ENCODE results near the gene AFM. TPM values are rescaled to one million over a fixed set of nuclear protein-coding genes. Genes with fewer than 3 reads are reported as not detected.
A peak's percentile ranks its signal among the peaks of the same experiment; 100 is the strongest.

The AFM gene
- polyA plus RNA-seq, 1 donor from 2014 or later: not detected

DNA sequence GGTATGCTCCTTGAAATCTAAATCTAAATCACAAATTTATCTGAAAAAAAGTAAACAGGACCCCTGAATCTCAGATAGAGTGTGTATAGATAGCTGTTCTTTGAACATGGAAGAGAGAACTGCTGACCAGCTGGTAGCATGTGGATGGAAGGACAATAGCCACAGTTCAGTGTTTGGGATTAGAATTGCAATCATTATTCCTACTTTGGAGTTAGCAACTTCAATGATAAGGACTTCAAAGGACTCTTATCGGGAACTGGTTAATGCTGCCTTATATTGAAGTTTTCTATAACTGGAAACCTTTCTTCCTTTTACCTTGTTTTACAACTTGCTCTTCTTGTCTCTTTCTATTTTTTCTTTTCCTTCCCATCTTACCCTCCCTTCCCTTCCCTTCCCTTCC is 5.0 kb downstream of the AFM start (continued):
- TF ChIP-seq SMC3 (conservative IDR thresholded peaks at IDR 0.05; ENCODE audit: poor library complexity): no peak
- TF ChIP-seq POLR2AphosphoS5 (IDR thresholded peaks at IDR 0.05): no peak
- TF ChIP-seq MXI1 (conservative IDR thresholded peaks at IDR 0.05; ENCODE audit: poor library complexity, severe bottlenecking): no peak

DNA sequence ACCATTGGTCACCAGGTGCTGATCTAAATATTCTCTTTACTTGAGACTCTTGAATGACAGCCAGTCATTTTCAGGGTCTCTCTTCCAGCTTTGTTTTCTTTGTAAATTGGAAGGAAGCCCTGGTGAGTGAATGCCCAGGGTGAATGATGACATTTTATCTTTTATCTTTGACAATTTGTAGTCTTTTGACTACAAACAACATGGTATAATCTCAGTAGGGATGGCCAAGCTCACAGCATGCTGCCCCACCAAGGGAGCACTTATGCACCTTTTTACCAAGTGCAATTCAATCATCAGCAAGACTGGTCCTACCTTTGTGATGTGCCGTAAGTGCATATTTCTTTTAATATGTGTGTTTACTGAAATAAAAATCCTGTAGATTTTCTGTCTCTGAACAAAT is 5.7 kb downstream of the AFM start:
- H2AFZ ChIP-seq (ENCODE audit: low read depth, low read length): no peak overlapping the region
- no peak overlapping the region for H3K27ac ChIP-seq (ENCODE audit: low read length)
- no peaks in the 10 kb centered on the region for H4K20me1 ChIP-seq (ENCODE audit: insufficient read depth)
- no peak overlapping the region for H3K4me3 ChIP-seq (ENCODE audit: low read length)
- H3K4me2 ChIP-seq (ENCODE audit: low read length): no peak overlapping the region
- peak; percentile 69 for TF ChIP-seq POLR2AphosphoS5 (IDR thresholded peaks at IDR 0.05)
- TF ChIP-seq, protein P1, sequence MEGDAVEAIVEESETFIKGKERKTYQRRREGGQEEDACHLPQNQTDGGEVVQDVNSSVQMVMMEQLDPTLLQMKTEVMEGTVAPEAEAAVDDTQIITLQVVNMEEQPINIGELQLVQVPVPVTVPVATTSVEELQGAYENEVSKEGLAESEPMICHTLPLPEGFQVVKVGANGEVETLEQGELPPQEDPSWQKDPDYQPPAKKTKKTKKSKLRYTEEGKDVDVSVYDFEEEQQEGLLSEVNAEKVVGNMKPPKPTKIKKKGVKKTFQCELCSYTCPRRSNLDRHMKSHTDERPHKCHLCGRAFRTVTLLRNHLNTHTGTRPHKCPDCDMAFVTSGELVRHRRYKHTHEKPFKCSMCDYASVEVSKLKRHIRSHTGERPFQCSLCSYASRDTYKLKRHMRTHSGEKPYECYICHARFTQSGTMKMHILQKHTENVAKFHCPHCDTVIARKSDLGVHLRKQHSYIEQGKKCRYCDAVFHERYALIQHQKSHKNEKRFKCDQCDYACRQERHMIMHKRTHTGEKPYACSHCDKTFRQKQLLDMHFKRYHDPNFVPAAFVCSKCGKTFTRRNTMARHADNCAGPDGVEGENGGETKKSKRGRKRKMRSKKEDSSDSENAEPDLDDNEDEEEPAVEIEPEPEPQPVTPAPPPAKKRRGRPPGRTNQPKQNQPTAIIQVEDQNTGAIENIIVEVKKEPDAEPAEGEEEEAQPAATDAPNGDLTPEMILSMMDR (IDR thresholded peaks at IDR 0.05; ENCODE audit: poor library complexity, severe bottlenecking): no peak
- peak; percentile 30 for TF ChIP-seq EP300 (conservative IDR thresholded peaks at IDR 0.05; ENCODE audit: poor library complexity, severe bottlenecking)
- no peak for TF ChIP-seq RAD21 (conservative IDR thresholded peaks at IDR 0.05)
- no peak for TF ChIP-seq SMC3 (conservative IDR thresholded peaks at IDR 0.05; ENCODE audit: poor library complexity)
- TF ChIP-seq TAF1 (IDR thresholded peaks at IDR 0.05; ENCODE audit: low read depth): no peak
- TF ChIP-seq MXI1 (conservative IDR thresholded peaks at IDR 0.05; ENCODE audit: poor library complexity, severe bottlenecking): no peak
- TF ChIP-seq EZH2 (IDR thresholded peaks at IDR 0.05; ENCODE audit: borderline replicate concordance, insufficient read depth, low read length, poor library complexity, severe bottlenecking): no peak
- TF ChIP-seq, protein P2, sequence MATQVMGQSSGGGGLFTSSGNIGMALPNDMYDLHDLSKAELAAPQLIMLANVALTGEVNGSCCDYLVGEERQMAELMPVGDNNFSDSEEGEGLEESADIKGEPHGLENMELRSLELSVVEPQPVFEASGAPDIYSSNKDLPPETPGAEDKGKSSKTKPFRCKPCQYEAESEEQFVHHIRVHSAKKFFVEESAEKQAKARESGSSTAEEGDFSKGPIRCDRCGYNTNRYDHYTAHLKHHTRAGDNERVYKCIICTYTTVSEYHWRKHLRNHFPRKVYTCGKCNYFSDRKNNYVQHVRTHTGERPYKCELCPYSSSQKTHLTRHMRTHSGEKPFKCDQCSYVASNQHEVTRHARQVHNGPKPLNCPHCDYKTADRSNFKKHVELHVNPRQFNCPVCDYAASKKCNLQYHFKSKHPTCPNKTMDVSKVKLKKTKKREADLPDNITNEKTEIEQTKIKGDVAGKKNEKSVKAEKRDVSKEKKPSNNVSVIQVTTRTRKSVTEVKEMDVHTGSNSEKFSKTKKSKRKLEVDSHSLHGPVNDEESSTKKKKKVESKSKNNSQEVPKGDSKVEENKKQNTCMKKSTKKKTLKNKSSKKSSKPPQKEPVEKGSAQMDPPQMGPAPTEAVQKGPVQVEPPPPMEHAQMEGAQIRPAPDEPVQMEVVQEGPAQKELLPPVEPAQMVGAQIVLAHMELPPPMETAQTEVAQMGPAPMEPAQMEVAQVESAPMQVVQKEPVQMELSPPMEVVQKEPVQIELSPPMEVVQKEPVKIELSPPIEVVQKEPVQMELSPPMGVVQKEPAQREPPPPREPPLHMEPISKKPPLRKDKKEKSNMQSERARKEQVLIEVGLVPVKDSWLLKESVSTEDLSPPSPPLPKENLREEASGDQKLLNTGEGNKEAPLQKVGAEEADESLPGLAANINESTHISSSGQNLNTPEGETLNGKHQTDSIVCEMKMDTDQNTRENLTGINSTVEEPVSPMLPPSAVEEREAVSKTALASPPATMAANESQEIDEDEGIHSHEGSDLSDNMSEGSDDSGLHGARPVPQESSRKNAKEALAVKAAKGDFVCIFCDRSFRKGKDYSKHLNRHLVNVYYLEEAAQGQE (IDR thresholded peaks at IDR 0.05; ENCODE audit: borderline replicate concordance): no peak
- H3K9ac ChIP-seq (ENCODE audit: low read length): no peak overlapping the region
- H3K27me3 ChIP-seq (ENCODE audit: insufficient read depth, low read depth, low read length): no peaks in the 10 kb centered on the region
- H3F3A ChIP-seq (ENCODE audit: insufficient read depth, low read length, poor library complexity, severe bottlenecking): no peaks in the 10 kb centered on the region
- no peaks in the 10 kb centered on the region for H3K9me3 ChIP-seq (ENCODE audit: low read length)
- no peaks in the 10 kb centered on the region for H3K36me3 ChIP-seq (ENCODE audit: insufficient read depth, low read length)
- H3K9me2 ChIP-seq (ENCODE audit: insufficient read depth, low read length): no peaks in the 10 kb centered on the region
- no peaks in the 10 kb centered on the region for H3K79me2 ChIP-seq (replicated peaks; ENCODE audit: insufficient read depth, low read length)

DNA sequence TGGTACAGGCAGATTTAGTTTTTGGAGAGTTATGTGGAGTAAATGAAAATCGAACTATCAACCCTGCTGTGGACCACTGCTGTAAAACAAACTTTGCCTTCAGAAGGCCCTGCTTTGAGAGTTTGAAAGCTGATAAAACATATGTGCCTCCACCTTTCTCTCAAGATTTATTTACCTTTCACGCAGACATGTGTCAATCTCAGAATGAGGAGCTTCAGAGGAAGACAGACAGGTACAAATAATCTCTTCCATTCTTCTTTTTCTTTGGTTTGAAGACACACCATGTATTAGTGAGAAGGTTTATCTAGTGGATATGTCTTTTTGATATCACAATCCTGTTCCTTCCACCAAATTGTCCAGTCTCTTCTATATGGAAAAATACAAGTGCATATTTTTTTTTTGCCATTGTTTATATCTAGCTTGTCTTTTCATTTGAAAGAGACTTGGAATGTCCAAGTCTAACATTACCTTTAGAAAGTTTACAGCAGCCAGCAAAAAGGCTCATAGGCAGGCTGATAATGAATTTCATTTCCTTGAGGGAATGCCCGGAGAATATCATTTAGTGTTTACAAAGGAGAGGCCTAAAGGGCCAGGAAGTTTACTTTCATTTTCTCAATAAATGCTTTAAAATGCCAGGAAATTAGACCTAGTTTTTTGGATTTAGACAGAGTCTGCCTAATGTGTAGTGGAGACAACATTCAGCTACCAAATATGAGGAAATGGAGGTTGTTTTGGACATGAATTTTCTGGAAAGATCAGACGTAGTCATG is 18.6 kb downstream of the AFM start:
- no peaks in the 10 kb centered on the region for H3F3A ChIP-seq (ENCODE audit: insufficient read depth, low read length, poor library complexity, severe bottlenecking)
- H4K20me1 ChIP-seq (ENCODE audit: insufficient read depth): no peaks in the 10 kb centered on the region
- H3K36me3 ChIP-seq (ENCODE audit: insufficient read depth, low read length): no peaks in the 10 kb centered on the region
- no peak overlapping the region for H3K9ac ChIP-seq (ENCODE audit: low read length)
- H3K4me2 ChIP-seq (ENCODE audit: low read length): no peak overlapping the region
- H3K79me2 ChIP-seq (replicated peaks; ENCODE audit: insufficient read depth, low read length): no peaks in the 10 kb centered on the region
- no peak overlapping the region for H3K27ac ChIP-seq (ENCODE audit: low read length)
- no peaks in the 10 kb centered on the region for H3K9me2 ChIP-seq (ENCODE audit: insufficient read depth, low read length)
- TF ChIP-seq, protein P2 (IDR thresholded peaks at IDR 0.05; ENCODE audit: borderline replicate concordance): no peak
- TF ChIP-seq EP300 (conservative IDR thresholded peaks at IDR 0.05; ENCODE audit: poor library complexity, severe bottlenecking): peak; percentile 41
- TF ChIP-seq RAD21 (conservative IDR thresholded peaks at IDR 0.05): no peak
- no peaks in the 10 kb centered on the region for H3K27me3 ChIP-seq (ENCODE audit: insufficient read depth, low read depth, low read length)
- no peaks in the 10 kb centered on the region for H3K9me3 ChIP-seq (ENCODE audit: low read length)
- no peak overlapping the region for H3K4me3 ChIP-seq (ENCODE audit: low read length)
- no peak overlapping the region for H2AFZ ChIP-seq (ENCODE audit: low read depth, low read length)
